SK-N-SH (cell line): ENCODE data around the gene ARHGAP26. TPM values are rescaled to one million over a fixed set of nuclear protein-coding genes. Genes with fewer than 3 reads are reported as not detected.
A peak's percentile ranks its signal among the peaks of the same experiment; 100 is the strongest.

ENCODE experiments used
- CTCF ChIA-PET: fragments of 300-600, 350-600 bp; formaldehyde crosslinking; extraction: SDS; loops from one replicate; lab custom pipeline; 2021; lab: Yijun Ruan, JAX
- POLR2A ChIA-PET: fragments of 350-600 bp; sonication (Branson Sonifier 250); formaldehyde crosslinking; extraction: SDS; loops from one replicate; lab custom pipeline; 2020; ENCODE audit warnings: antibody characterized with exemption, inconsistent platforms; lab: Yijun Ruan, JAX
- DNase-seq: peaks from one replicate; pipeline ENCODE4 v3.0.0; 2012
- H2AFZ ChIP-seq: fragments of 200-600 bp; sonication (generic); 2 replicates; pipeline ENCODE4 v1.8.1; 2016; ENCODE audit warnings: antibody characterized with exemption, mild to moderate bottlenecking, low read depth
- H3F3A ChIP-seq: fragments of 200-600 bp; sonication (generic); replicated peaks from 2 replicates; pipeline ENCODE3; 2016; ENCODE audit warnings: antibody characterized with exemption, mild to moderate bottlenecking; ENCODE audit not compliant: insufficient read depth
- H3K27ac ChIP-seq, 2 experiments: fragments of 200-500 bp in 1 of 2; fragments of 200-600 bp in 1 of 2; sonication (Bioruptor generic) in 1 of 2; sonication (generic), shearing (Covaris generic) in 1 of 2; 2 replicates each; pipeline versions ENCODE4 v1.5.1 to v1.6.1; 2014 to 2016; ENCODE audit warnings: low read depth in 2 of 2, inconsistent platforms in 1 of 2, low read length in 1 of 2, mild to moderate bottlenecking in 1 of 2, mixed read lengths in 1 of 2
- H3K27me3 ChIP-seq: fragments of 200-600 bp; sonication (generic), shearing (Covaris generic); 2 replicates; pipeline ENCODE4 v1.6.1; 2016; ENCODE audit warnings: mixed run types; ENCODE audit not compliant: insufficient read depth
- H3K36me3 ChIP-seq, 2 experiments: fragments of 200-500 bp in 1 of 2; fragments of 200-600 bp in 1 of 2; sonication (Bioruptor generic) in 1 of 2; sonication (generic) in 1 of 2; replicated peaks in 1 of 2; 2 replicates each; pipeline versions ENCODE3 to v1.5.1; 2014 to 2016; ENCODE audit warnings: low read length in 1 of 2, mild to moderate bottlenecking in 1 of 2; ENCODE audit not compliant: insufficient read depth in 2 of 2, control insufficient read depth in 1 of 2
- H3K4me1 ChIP-seq, 2 experiments: fragments of 200-500 bp in 1 of 2; fragments of 200-600 bp in 1 of 2; sonication (Bioruptor generic) in 1 of 2; sonication (generic), shearing (Covaris generic) in 1 of 2; 2 replicates each; pipeline versions ENCODE4 v1.5.1 to v1.6.1; 2014 to 2016; ENCODE audit warnings: low read depth in 1 of 2, low read length in 1 of 2, mixed run types in 1 of 2; ENCODE audit not compliant: insufficient read depth in 2 of 2, control insufficient read depth in 1 of 2
- H3K4me2 ChIP-seq: fragments of 200-600 bp; sonication (generic), shearing (Covaris generic); 2 replicates; pipeline ENCODE4 v1.6.1; 2017; ENCODE audit warnings: mixed run types
- H3K4me3 ChIP-seq, 2 experiments: fragments of 200-500 bp in 1 of 2; fragments of 200-600 bp in 1 of 2; sonication (Bioruptor generic) in 1 of 2; sonication (generic), shearing (Covaris generic) in 1 of 2; 2 replicates each; pipeline versions ENCODE4 v1.5.1 to v1.8.1; 2014 to 2016; ENCODE audit warnings: low read depth in 2 of 2, inconsistent platforms in 1 of 2, low read length in 1 of 2, mild to moderate bottlenecking in 1 of 2, mixed read lengths in 1 of 2, moderate library complexity in 1 of 2
- H3K79me2 ChIP-seq: fragments of 200-600 bp; sonication (generic); 2 replicates; pipeline ENCODE4 v1.8.1; 2017; ENCODE audit warnings: mild to moderate bottlenecking; ENCODE audit not compliant: insufficient read depth
- H3K9ac ChIP-seq: fragments of 200-600 bp; sonication (generic); 2 replicates; pipeline ENCODE4 v1.6.1; 2017; ENCODE audit warnings: mixed run types
- H3K9me2 ChIP-seq: fragments of 200-600 bp; sonication (generic); 2 replicates; pipeline ENCODE4 v1.6.1; 2017; ENCODE audit warnings: mixed run types
- H3K9me3 ChIP-seq: fragments of 200-600 bp; sonication (generic); 2 replicates; pipeline ENCODE4 v1.6.1; 2017; ENCODE audit warnings: mixed run types, mild to moderate bottlenecking, moderate library complexity
- H4K20me1 ChIP-seq: fragments of 200-600 bp; sonication (generic); 2 replicates; pipeline ENCODE4 v1.6.1; 2017; ENCODE audit warnings: mild to moderate bottlenecking, mixed run types; ENCODE audit not compliant: insufficient read depth
- CTCF ChIP-seq: fragments of 200-600 bp; sonication (generic); IDR thresholded peaks from 2 replicates; pipeline ENCODE4 v1.6.1; 2017; ENCODE audit warnings: antibody characterized with exemption, mild to moderate bottlenecking, moderate library complexity
- EZH2phosphoT487 ChIP-seq: fragments of 200-600 bp; sonication (generic); IDR thresholded peaks from 2 replicates; pipeline ENCODE4 v1.6.1; 2017; ENCODE audit warnings: low read depth, mixed run types, mild to moderate bottlenecking, antibody characterized with exemption, moderate library complexity, borderline replicate concordance
- FOXJ3 ChIP-seq: sonication (generic); formaldehyde crosslinking; IDR thresholded peaks from 2 replicates; pipeline ENCODE4 v1.5.1; 2020; ENCODE audit warnings: mild to moderate bottlenecking, missing genetic modification reagents
- IRF3 ChIP-seq: fragments of 150-350 bp; IDR thresholded peaks from 2 replicates; pipeline ENCODE4 v1.6.1; 2016; ENCODE audit warnings: mild to moderate bottlenecking, low read depth, low read length
- JUND ChIP-seq: IDR thresholded peaks from 2 replicates; pipeline ENCODE4 v1.4.0; 2012
- MAX ChIP-seq: IDR thresholded peaks from 2 replicates; pipeline ENCODE4 v1.4.0; 2012; ENCODE audit warnings: low read depth
- MEF2A ChIP-seq: IDR thresholded peaks from 2 replicates; pipeline ENCODE4 v1.4.0; 2012; ENCODE audit warnings: low read depth, borderline replicate concordance
- MXI1 ChIP-seq: IDR thresholded peaks from 2 replicates; pipeline ENCODE4 v1.6.1; 2012; ENCODE audit warnings: mild to moderate bottlenecking, low read depth, low read length, improper control_type of control experiment
- NFIC ChIP-seq: IDR thresholded peaks from 2 replicates; pipeline ENCODE4 v1.4.0; 2012; ENCODE audit warnings: borderline replicate concordance
- NRF1 ChIP-seq: IDR thresholded peaks from 2 replicates; pipeline ENCODE4 v1.6.1; 2012; ENCODE audit warnings: low read depth, mild to moderate bottlenecking, low read length
- PBX3 ChIP-seq: IDR thresholded peaks from 2 replicates; pipeline ENCODE4; 2012
- POLR2AphosphoS5 ChIP-seq: IDR thresholded peaks from 2 replicates; pipeline ENCODE4 v1.6.1; 2012; ENCODE audit warnings: low read depth, low read length
- RAD21 ChIP-seq: IDR thresholded peaks from 2 replicates; pipeline ENCODE4 v1.6.1; 2012; ENCODE audit warnings: mild to moderate bottlenecking, low read length
- RXRA ChIP-seq: IDR thresholded peaks from 2 replicates; pipeline ENCODE4 v1.4.0; 2012; ENCODE audit warnings: low read depth, mild to moderate bottlenecking, borderline replicate concordance
- SIN3A ChIP-seq: IDR thresholded peaks from 2 replicates; pipeline ENCODE4 v1.6.1; 2012; ENCODE audit warnings: low read depth, mild to moderate bottlenecking, low read length, moderate library complexity, borderline replicate concordance
- SMC3 ChIP-seq: IDR thresholded peaks from 2 replicates; pipeline ENCODE4 v1.6.1; 2012; ENCODE audit warnings: low read depth, low read length, improper control_type of control experiment
- TCF12 ChIP-seq: IDR thresholded peaks from 2 replicates; pipeline ENCODE4 v1.4.0; 2012
- TEAD4 ChIP-seq: IDR thresholded peaks from 2 replicates; pipeline ENCODE4 v1.4.0; 2012; ENCODE audit warnings: mild to moderate bottlenecking, borderline replicate concordance; ENCODE audit not compliant: insufficient read depth
- USF2 ChIP-seq: fragments of 150-350 bp; IDR thresholded peaks from 2 replicates; pipeline ENCODE4 v1.6.1; 2017; ENCODE audit warnings: antibody characterized with exemption, low read length, low read depth, borderline replicate concordance
- WGBS: methylation state at CpG from one replicate; pipeline ENCODE4 v1.1.6; 2017; ENCODE audit warnings: low lambda C conversion rate; 5-methylcytosine and 5-hydroxymethylcytosine counted together
- polyA plus RNA-seq, 3 experiments: library from polyadenylated mRNA; depleted of rRNA; stranded (reverse); fragments of >200 nt; gene quantifications; 2 replicates each; pipeline ENCODE4 v1.2.3, GENCODE V29; 2012

ARHGAP26 gene
- polyA plus RNA-seq, 1 of the 3 experiments (the other 2 are of a cell fraction) = 6.1 TPM

- H3K36me3 ChIP-seq = peaks cover 4 to 23% of the 10 kb centered on the region in 2 experiments
- no peaks in the 10 kb centered on the region for H3K9me3 ChIP-seq
- no peak overlapping the region; a peak in 1 of 4 replicates for H3K27ac ChIP-seq
- H3K4me3 ChIP-seq = no peak overlapping the region
- H3K4me1 ChIP-seq = peaks cover 14 to 41% of the 10 kb centered on the region in 2 experiments
- TF ChIP-seq JUND (no peak), NFIC (no peak), PBX3 (0 out of 2 replicates have a peak, but pooled peaks have one; percentile 13), CTCF (no peak), USF2 (no peak), RXRA (no peak), TCF12 (peak; percentile 59), NRF1 (no peak), SMC3 (no peak)
- POLR2A ChIA-PET = no interaction called here
- no peak for DNase-seq
- peaks cover 14% of the 10 kb centered on the region for H3F3A ChIP-seq
- no peak overlapping the region for H3K4me2 ChIP-seq
- H3K9me2 ChIP-seq = no peaks in the 10 kb centered on the region
- H3K79me2 ChIP-seq = no peaks in the 10 kb centered on the region
- no peaks in the 10 kb centered on the region for H4K20me1 ChIP-seq
- H3K27me3 ChIP-seq = no peaks in the 10 kb centered on the region
- CTCF ChIA-PET = interaction anchor here (1.9 kb wide), 1 partner anchor 906 kb away, joined by 4 read pairs; no protein-coding TSS in a partner anchor
- no peak overlapping the region for H2AFZ ChIP-seq
- H3K9ac ChIP-seq = no peak overlapping the region
These were observed 292.2 kb downstream of the ARHGAP26 start for GRCh38 chr5:143062379-143062778.

GRCh38 chr5:143063175-143063970 lies 293.2 kb downstream of the ARHGAP26 start:
- Histone ChIP-seq H3K4me1 (peaks cover 14 to 41% of the 10 kb centered on the region in 2 experiments), H2AFZ (peak overlapping the region; percentile 19; the same call in 1 of the 2 replicates), H3K27me3 (no peaks in the 10 kb centered on the region), H3K9me3 (no peaks in the 10 kb centered on the region), H3F3A (peaks cover 14% of the 10 kb centered on the region), H3K9me2 (no peaks in the 10 kb centered on the region), H3K79me2 (no peaks in the 10 kb centered on the region), H3K36me3 (peaks cover 0 to 15% of the 10 kb centered on the region in 2 experiments), H3K27ac (peak overlapping the region; percentile 40 to 63; a peak in 3 of 4 replicates), H4K20me1 (no peaks in the 10 kb centered on the region), H3K4me2 (0 out of 2 replicates have a peak overlapping the region, but pooled peaks have one; percentile 15), H3K4me3 (no peak overlapping the region), H3K9ac (no peak overlapping the region)
- WGBS = 91% methylated on average over 7 of the region's 7 CpGs
- ChIA-PET POLR2A (no interaction called here), CTCF (interaction anchor here (1.4 to 2.2 kb wide), 2 partner anchors 21 to 33 kb away, joined by 3 to 4 read pairs; no protein-coding TSS in a partner anchor)
- DNase-seq = no peak
- TF ChIP-seq JUND (no peak), FOXJ3 (CRISPR knock-in tag) (no peak), MAX (no peak), IRF3 (no peak), SIN3A (no peak), SMC3 (no peak), TEAD4 (no peak), POLR2AphosphoS5 (no peak), RAD21 (no peak), EZH2phosphoT487 (no peak), MEF2A (no peak), MXI1 (no peak)
